Measurements from ENCODE around the gene INIP.

INIP gene

DNA sequence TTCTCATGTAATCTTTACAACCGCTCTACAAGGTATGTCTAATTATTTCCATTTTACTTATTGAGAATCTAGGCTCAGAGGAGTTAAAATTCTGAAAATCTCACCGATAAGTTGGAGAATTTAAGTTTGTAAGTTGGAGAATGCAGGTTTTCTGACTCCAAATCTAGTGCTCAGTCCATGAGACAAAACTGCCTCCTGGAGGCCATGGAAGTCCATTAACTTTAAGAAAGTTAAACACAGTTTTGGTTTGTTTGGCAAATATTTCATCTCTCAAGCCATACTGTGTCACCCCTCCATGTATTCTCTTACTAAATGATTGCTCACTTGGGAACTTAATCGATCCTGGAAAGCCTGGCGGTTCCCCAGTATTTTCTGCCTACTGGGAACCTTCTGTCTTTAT is 52.6 kb downstream of the INIP start:
- DNase-seq = no peak

DNA sequence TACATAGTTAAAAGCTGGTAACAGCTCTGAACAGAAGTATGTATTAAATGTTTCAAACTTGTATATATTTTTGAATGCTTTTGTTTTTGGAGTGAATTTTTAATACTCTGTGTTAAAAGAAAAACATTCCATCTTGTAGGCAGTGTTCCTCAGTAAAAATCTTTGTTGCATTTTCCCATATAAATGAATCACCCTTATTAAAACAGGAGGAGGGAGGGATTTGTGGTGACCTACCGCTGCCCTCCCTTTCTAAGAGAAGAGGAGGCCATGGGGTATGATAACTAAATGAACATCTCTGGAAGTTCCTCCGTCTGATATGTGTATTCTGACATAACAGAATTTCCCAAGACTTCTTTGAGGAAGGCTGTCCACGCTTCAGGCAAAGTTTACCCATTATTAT is 53.4 kb downstream of the INIP start:
- no peak for DNase-seq

DNA sequence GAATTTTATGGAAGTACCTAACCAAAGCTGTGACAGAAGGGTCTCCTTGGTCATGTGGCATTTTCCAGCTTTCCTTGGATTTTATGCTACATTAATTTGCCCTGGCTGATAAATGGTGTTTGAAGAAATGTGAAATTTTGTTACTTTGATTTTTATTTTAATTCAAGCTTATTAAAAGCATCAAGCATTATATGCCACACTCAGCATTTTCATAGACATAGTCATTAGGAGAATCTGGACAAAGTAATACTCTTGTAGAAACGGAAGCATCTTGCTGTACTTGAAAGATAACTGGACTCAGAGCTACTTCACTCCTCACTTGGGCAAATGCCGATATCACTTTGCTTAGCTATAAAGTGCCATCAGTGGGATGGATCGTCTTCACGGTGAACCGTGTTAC is 54.2 kb downstream of the INIP start:
- no peak for DNase-seq

DNA sequence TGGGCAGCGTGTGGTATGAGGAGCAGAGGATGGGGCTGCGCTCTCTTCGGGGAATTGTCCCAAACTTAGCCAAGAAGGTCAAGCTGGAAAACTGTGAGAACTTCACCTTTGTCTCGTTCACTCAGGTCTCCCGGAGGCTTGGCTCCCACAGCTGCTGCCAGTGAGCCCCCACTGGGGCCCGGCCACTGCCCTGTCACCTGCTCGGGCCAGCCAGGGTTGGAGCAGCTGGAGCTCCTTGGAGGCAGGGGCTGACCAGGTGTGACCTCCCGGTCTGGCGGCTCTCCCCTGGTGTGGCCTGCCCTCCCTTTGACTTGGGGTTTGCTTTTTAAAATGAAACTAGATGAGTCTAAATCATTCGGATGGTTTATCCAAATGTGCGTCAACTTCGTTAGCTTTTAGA is 58.0 kb downstream of the INIP start:
- DNase-seq = no peak

DNA sequence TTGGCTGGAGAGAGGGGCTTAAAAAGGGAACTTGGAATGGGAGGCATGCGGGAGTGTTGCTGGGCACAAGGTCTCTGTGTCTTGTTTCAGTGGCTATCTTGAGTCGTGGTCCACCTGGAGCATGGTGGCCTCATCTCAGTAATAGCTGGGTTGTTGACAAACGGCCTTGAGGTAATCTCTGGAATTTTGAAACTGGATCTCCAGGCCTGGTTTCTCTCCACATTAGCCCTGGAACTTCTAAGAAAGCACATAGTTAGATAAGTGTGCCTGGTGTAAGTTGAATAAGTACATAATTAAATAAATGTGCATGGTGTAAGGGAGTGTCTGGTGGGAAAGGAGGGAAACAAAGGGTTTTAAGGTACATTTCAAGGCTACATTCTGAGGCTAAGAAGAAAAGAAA is 62.2 kb downstream of the INIP start:
- DNase-seq = no peak

DNA sequence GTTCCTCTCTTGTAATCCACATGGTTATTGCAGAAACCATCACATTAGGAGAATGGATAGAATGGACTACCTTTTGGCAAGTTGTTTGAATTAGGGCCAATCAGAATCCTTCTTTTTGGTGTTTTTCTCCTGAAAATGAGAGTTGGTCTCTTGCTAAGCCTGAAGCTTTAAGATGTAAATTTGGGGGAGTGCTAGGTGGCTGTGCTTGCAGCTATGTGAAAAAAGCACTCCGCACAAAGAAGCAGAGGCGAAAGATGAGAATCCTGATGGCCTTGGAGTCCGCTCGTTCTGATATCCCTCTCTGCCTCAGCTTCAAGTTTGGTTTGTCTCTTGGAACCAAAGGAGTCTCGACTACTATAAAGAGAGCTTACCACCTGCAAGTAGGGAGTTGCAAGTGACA is 63.6 kb downstream of the INIP start:
- no peak for DNase-seq

DNA sequence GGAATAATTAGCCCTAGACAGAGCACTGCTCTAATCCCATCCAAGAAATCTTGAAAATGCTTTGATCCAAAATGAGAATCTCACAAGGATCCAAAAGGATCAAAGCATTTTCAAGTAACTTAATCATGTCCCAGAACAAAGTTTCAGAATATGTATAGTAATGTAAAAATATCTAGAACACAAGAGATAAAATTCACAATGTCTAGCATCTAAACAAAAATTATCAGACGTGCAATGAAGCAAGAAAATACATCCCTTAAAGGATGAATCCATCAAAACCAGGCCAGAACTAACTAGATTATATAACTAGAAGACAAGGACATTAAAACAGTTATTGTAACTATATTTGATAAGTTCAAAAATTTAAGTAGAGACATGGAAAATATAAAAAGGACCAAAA is 69.3 kb downstream of the INIP start:
- no peak for DNase-seq

DNA sequence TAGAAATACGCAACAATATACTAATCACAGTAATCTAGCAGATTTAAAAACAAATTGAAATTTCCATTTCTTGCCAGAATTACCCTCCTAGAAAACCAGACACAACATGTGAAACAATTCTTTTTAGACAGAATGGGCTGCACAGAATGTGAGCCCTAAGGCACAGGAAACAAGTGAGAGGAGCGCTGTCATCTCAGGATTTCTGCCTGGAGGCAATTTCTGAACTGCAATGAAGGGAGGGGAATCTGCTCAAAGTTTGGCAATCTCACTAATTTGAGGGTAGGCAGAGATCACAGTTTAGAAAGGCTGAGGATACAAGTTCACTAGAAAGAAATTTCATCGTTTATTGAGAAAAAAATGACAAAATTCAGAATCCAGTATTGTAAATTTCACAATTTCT is 70.3 kb downstream of the INIP start:
- no peak for DNase-seq

DNA sequence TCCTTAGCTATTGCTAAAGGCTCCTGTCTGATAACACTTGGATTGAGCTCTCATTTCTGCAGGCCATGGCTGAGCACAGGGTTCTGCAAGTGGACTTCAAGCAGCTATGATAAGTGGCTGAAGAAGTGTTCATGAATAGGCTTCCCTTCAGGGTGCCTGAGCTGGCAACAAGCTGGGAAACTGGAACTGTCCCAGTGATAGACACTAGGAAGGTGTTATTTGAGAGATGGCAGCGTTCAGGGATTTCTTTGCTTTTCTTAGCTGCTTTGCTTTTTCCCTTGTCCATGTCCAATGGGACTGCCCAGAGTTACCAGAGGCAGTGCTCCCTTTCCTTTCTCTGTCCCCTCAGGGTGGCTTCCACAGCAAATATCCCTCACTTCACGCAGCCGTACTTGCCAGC is 75.8 kb downstream of the INIP start:
- DNase-seq = no peak

DNA sequence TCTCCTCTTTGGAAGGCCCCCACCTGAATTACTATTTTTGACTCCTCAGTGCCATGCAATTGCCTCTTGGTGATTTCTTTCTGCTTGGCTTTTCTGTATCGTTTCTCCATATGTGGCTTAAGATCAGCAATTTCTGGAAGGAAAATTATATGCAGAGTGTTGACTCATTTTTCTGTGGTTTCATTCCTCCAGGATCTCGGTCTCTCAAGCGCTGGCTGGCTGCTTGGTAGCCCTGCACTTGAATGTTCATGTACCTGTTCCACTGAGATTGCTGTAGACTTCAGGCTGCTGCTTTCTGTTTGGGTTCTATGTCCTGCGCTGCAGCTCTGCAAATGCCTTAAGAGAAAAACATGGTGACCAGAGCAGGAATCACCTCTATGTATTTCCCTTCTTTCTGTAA is 77.6 kb downstream of the INIP start:
- no peak for DNase-seq
